Measurements from ENCODE around the gene DNAJB7.

DNA sequence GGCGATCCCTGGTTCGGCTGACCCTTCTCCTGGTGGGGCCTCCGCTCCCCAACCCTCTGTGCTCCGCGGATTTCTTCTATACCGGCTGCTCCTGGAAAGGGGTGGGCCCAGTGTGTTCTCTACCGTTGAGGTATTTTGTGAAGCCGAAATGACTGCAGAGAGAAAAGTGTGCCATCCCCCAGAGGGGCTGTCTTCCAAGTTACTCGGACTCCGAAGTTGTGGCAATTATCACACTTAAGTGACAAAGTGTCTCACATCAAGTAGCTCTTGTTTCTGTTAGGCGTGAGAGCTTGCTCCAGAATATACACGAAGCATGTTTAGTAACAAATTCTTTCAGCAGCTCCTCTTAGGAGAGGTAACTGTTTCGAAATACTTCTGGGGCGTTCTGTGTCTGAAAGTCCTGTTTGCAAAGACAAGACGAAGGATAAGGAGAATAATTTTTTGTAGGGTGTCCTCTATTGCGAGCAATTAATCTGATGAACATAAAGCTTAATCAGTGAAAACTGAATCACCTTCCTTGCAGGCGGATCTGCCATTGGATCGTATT lies 4.5 kb downstream of the DNAJB7 start:
- TF ChIP-seq ESRRA (CRISPR knock-in tag; IDR thresholded peaks at IDR 0.05; ENCODE audit: low read depth), result no peak
- TF ChIP-seq ZNF263 (CRISPR knock-in tag; IDR thresholded peaks at IDR 0.05), result no peak
- TF ChIP-seq, protein P1, sequence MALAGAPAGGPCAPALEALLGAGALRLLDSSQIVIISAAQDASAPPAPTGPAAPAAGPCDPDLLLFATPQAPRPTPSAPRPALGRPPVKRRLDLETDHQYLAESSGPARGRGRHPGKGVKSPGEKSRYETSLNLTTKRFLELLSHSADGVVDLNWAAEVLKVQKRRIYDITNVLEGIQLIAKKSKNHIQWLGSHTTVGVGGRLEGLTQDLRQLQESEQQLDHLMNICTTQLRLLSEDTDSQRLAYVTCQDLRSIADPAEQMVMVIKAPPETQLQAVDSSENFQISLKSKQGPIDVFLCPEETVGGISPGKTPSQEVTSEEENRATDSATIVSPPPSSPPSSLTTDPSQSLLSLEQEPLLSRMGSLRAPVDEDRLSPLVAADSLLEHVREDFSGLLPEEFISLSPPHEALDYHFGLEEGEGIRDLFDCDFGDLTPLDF (CRISPR knock-in tag; IDR thresholded peaks at IDR 0.05), result no peak
- TF ChIP-seq, protein P2, sequence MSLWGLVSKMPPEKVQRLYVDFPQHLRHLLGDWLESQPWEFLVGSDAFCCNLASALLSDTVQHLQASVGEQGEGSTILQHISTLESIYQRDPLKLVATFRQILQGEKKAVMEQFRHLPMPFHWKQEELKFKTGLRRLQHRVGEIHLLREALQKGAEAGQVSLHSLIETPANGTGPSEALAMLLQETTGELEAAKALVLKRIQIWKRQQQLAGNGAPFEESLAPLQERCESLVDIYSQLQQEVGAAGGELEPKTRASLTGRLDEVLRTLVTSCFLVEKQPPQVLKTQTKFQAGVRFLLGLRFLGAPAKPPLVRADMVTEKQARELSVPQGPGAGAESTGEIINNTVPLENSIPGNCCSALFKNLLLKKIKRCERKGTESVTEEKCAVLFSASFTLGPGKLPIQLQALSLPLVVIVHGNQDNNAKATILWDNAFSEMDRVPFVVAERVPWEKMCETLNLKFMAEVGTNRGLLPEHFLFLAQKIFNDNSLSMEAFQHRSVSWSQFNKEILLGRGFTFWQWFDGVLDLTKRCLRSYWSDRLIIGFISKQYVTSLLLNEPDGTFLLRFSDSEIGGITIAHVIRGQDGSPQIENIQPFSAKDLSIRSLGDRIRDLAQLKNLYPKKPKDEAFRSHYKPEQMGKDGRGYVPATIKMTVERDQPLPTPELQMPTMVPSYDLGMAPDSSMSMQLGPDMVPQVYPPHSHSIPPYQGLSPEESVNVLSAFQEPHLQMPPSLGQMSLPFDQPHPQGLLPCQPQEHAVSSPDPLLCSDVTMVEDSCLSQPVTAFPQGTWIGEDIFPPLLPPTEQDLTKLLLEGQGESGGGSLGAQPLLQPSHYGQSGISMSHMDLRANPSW (CRISPR knock-in tag; IDR thresholded peaks at IDR 0.05; ENCODE audit: borderline replicate concordance), result no peak
- no peak for TF ChIP-seq CEBPB (IDR thresholded peaks at IDR 0.05; ENCODE audit: borderline replicate concordance, low read depth, low read length)
- TF ChIP-seq RNF2 (conservative IDR thresholded peaks at IDR 0.05; ENCODE audit: low read depth), result no peak
- TF ChIP-seq, protein P3, sequence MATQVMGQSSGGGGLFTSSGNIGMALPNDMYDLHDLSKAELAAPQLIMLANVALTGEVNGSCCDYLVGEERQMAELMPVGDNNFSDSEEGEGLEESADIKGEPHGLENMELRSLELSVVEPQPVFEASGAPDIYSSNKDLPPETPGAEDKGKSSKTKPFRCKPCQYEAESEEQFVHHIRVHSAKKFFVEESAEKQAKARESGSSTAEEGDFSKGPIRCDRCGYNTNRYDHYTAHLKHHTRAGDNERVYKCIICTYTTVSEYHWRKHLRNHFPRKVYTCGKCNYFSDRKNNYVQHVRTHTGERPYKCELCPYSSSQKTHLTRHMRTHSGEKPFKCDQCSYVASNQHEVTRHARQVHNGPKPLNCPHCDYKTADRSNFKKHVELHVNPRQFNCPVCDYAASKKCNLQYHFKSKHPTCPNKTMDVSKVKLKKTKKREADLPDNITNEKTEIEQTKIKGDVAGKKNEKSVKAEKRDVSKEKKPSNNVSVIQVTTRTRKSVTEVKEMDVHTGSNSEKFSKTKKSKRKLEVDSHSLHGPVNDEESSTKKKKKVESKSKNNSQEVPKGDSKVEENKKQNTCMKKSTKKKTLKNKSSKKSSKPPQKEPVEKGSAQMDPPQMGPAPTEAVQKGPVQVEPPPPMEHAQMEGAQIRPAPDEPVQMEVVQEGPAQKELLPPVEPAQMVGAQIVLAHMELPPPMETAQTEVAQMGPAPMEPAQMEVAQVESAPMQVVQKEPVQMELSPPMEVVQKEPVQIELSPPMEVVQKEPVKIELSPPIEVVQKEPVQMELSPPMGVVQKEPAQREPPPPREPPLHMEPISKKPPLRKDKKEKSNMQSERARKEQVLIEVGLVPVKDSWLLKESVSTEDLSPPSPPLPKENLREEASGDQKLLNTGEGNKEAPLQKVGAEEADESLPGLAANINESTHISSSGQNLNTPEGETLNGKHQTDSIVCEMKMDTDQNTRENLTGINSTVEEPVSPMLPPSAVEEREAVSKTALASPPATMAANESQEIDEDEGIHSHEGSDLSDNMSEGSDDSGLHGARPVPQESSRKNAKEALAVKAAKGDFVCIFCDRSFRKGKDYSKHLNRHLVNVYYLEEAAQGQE (IDR thresholded peaks at IDR 0.05; ENCODE audit: borderline replicate concordance in 1 of 2, low read depth in 1 of 2, low read length in 2 of 2), result no peak
- no peak for TF ChIP-seq ZNF776 (CRISPR knock-in tag; IDR thresholded peaks at IDR 0.05)
- TF ChIP-seq POLR2A (IDR thresholded peaks at IDR 0.05; ENCODE audit: insufficient read depth in 1 of 2, low read depth in 2 of 2, low read length in 2 of 2), result no peak
- no peak for TF ChIP-seq SATB2 (CRISPR knock-in tag; IDR thresholded peaks at IDR 0.05)
- TF ChIP-seq ZNF24 (IDR thresholded peaks at IDR 0.05), result no peak
- TF ChIP-seq TCF12 (IDR thresholded peaks at IDR 0.05), result no peak
- TF ChIP-seq TCF12 (CRISPR knock-in tag; IDR thresholded peaks at IDR 0.05), result no peak
- no peak for TF ChIP-seq NFE2L1 (CRISPR knock-in tag; IDR thresholded peaks at IDR 0.05; ENCODE audit: borderline replicate concordance)

Data from HepG2 (cell line).